Measurements from ENCODE around the gene MMP1.

DNA sequence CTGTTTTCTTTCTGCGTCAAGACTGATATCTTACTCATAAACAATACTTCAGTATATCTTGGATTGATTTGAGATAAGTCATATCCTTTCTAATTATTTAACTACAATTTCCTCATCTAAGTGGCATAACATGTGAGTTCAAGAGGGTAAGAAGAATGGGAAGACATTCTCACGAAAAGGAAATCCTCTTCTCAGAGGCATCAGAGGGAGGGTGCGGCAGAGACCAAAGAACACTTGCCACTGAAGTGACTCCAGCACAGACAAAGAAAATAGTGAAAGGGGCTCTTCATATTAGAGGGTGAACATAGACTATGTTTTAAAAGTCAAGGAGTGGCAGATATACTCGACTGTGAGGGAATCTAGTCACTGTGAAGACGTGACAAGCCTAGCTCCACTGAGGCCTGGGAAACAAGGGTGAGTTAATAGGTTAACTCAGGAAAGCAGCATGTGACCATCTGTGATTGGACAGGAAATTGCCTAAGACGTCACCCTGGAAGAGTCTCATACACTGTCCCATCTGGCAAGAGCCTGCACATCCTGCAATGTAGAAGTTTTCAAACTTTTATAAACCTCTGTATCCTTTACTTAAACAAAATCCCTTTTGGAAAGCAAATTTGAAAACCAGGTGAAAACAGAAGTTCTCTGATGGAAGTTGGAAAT, 1.9 kb upstream of the MMP1 start:
- TF ChIP-seq CTCF (conservative IDR thresholded peaks at IDR 0.05; ENCODE audit: low read length): no peak
- no peak for TF ChIP-seq EZH2phosphoT487 (IDR thresholded peaks at IDR 0.05; ENCODE audit: borderline replicate concordance)

Data from Loucy (cell line).